Measurements from ENCODE around the gene CCDC146.
"Not testable (repeated sequence)": the region's sequence is repeated elsewhere in the genome, so short reads cannot be mapped to it uniquely, and the experiment has no call there.

DNA sequence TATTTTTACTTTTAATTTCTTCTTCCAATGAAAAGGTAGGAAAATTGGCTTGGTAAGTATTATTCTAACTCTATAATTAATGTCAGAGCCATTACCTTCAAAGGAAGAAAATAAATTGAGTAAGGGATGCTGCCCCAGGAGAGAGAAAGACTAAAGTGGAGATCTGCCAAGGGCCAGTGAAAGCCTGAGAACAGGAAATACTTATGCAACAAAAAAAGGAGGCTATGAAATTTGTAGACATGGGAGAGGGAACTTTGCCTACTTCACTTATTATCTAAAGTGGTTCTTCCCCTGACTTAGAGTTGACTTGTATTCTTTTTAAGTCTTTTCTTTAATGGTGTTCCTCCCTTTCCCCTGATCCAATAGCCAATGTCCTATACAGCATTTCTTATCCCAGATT, 29.8 kb downstream of the CCDC146 start:
- TF ChIP-seq, protein P1, sequence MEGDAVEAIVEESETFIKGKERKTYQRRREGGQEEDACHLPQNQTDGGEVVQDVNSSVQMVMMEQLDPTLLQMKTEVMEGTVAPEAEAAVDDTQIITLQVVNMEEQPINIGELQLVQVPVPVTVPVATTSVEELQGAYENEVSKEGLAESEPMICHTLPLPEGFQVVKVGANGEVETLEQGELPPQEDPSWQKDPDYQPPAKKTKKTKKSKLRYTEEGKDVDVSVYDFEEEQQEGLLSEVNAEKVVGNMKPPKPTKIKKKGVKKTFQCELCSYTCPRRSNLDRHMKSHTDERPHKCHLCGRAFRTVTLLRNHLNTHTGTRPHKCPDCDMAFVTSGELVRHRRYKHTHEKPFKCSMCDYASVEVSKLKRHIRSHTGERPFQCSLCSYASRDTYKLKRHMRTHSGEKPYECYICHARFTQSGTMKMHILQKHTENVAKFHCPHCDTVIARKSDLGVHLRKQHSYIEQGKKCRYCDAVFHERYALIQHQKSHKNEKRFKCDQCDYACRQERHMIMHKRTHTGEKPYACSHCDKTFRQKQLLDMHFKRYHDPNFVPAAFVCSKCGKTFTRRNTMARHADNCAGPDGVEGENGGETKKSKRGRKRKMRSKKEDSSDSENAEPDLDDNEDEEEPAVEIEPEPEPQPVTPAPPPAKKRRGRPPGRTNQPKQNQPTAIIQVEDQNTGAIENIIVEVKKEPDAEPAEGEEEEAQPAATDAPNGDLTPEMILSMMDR (conservative IDR thresholded peaks at IDR 0.05) = not testable (repeated sequence)
- not testable (repeated sequence) for TF ChIP-seq ZFX (IDR thresholded peaks at IDR 0.05)

All from C4-2B (cell line).